SK-N-MC (cell line): Measurements from ENCODE around the gene MTHFD1.

ENCODE experiments used
- EZH2 ChIP-seq: fragments of 200-600 bp; sonication (generic); IDR thresholded peaks from one replicate; pipeline ENCODE4 v1.6.1; 2017; ENCODE audit warnings: antibody characterized with exemption
- FOXP2 ChIP-seq: optimal IDR thresholded peaks from 2 replicates; pipeline ENCODE3; 2011; ENCODE audit warnings: mild to moderate bottlenecking, moderate library complexity; ENCODE audit not compliant: insufficient read depth; ENCODE audit errors: extremely low read length, control extremely low read depth
- POLR2AphosphoS5 ChIP-seq: IDR thresholded peaks from 2 replicates; pipeline ENCODE4 v1.6.1; 2012; ENCODE audit warnings: mild to moderate bottlenecking, low read depth, low read length, borderline replicate concordance

DNA sequence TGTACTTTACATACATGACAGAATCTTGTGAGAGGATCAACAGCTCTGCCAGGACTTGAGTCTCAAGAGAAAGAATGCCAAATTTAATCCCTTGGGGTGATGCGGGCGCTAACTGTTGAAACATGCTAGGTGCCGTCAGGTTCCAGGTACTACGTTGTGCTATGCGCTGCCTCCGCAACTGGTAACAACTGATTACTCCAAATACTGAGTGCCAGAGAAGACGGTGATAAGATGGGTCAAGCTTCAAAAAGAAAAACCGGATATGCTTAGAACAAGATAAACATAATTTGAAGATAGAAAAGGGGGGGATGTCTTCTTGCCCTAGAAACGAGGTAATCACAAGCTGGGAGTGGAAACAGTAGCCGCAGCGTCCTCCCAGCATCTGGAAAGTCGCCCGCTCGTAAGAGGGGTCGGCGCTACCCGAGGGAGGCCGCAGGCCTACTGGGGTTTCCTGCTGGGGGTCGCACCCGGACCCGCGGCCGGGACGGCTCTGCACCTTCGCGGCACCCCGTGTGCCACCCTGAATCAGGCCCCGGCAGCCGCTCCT is 114.8 kb downstream of the MTHFD1 start:
- TF ChIP-seq EZH2 (no peak), POLR2AphosphoS5 (no peak), FOXP2 (no peak)
